Testis (tissue), 3 donors: Measurements from ENCODE around the gene TPPP2. TPM values are rescaled to one million over a fixed set of nuclear protein-coding genes. Genes with fewer than 3 reads are reported as not detected.
"Not testable (repeated sequence)": the region's sequence is repeated elsewhere in the genome, so short reads cannot be mapped to it uniquely, and the experiment has no call there.

Source experiments
- DNase-seq: peaks from one replicate; pipeline ENCODE4 v3.0.0-alpha.2; 2019
- H3K27ac ChIP-seq, 2 donors: fragments of 200-600 bp; sonication (generic); one replicate each; pipeline ENCODE4 v1.5.1; 2019
- H3K27me3 ChIP-seq: fragments of 200-600 bp; sonication (generic); one replicate; pipeline ENCODE4 v1.5.1; 2019
- H3K36me3 ChIP-seq: fragments of 200-600 bp; sonication (generic); one replicate; pipeline ENCODE4 v1.5.1; 2017; ENCODE audit warnings: low read depth; ENCODE audit errors: missing control alignments
- H3K4me1 ChIP-seq: fragments of 200-600 bp; sonication (generic); one replicate; pipeline ENCODE4 v1.5.1; 2019
- H3K4me3 ChIP-seq, 2 donors: fragments of 200-600 bp; sonication (generic); one replicate each; pipeline ENCODE4 v1.5.1; 2017 to 2019
- H3K9me3 ChIP-seq: fragments of 200-600 bp; sonication (generic); one replicate; pipeline ENCODE4 v1.5.1; 2017
- CTCF ChIP-seq, 3 experiments: fragments of 450-650 bp in 2 of 3; fragments of 200-600 bp in 1 of 3; sonication (generic) in 1 of 3; IDR thresholded peaks; one replicate each; pipeline ENCODE4 v1.5.1; 2016 to 2019; ENCODE audit warnings: antibody characterized with exemption in 3 of 3, mild to moderate bottlenecking in 2 of 3, moderate library complexity in 1 of 3
- POLR2A ChIP-seq: fragments of 450-650 bp; IDR thresholded peaks from one replicate; pipeline ENCODE4 v1.6.1; 2017; ENCODE audit warnings: antibody characterized with exemption, mild to moderate bottlenecking, moderate library complexity
- WGBS, 2 donors: methylation state at CpG; one replicate each; pipeline ENCODE4 v1.1.5; 2018; 5-methylcytosine and 5-hydroxymethylcytosine counted together
- intact Hi-C: fragments of 100-400 bp; cut with DNase I; formaldehyde crosslinking; loops from one replicate; pipeline ENCODE4 v1.15.1; 2023; ENCODE audit warnings: low total_unique reads
- polyA plus RNA-seq: library from polyadenylated mRNA; stranded (reverse); fragments of 350-450 nt; fragmentation: Illumina TruSeq; extraction: RNeasy Lipid Tissue Mini Kit (QIAGEN cat#74804); gene quantifications from one replicate; pipeline ENCODE4 v1.2.3, GENCODE V29; 2014; ENCODE audit warnings: low read depth, low replicate concordance; ENCODE audit not compliant: insufficient read depth
- total RNA-seq, 2 donors: library from RNA; depleted of rRNA; stranded (reverse); fragments of >200 nt; gene quantifications; one replicate each; pipeline ENCODE4 v1.2.3, GENCODE V29; 2016

TPPP2 gene
- total and polyA plus RNA-seq, 3 donors from 2014 or later = 94.3 to 490 (median 201) TPM

- WGBS, 2 donors = 74 to 79% methylated on average over 8 of the region's 8 CpGs
- no peaks in the 10 kb centered on the region for H3K36me3 ChIP-seq
- H3K4me1 ChIP-seq = peaks cover 15% of the 10 kb centered on the region
- DNase-seq = no peak
- intact Hi-C loops = no loop called here
- H3K4me3 ChIP-seq = no peak overlapping the region
- no peaks in the 10 kb centered on the region for H3K9me3 ChIP-seq
- H3K27me3 ChIP-seq = no peaks in the 10 kb centered on the region
- TF ChIP-seq POLR2A = no peak
- H3K27ac ChIP-seq = peak overlapping the region in 1 of 2 donors; percentile 64
These were observed 10.4 kb downstream of the TPPP2 start for GRCh38 chr14:21040370-21040925.

- DNase-seq, H3K27me3 ChIP-seq, intact Hi-C loops, H3K36me3 ChIP-seq, H3K9me3 ChIP-seq, H3K27ac ChIP-seq, H3K4me3 ChIP-seq: not testable (repeated sequence)
- peaks cover 14% of the 10 kb centered on the region for H3K4me1 ChIP-seq
- 90 to 92% methylated on average over 3 of the region's 3 CpGs for WGBS, 2 donors
These were observed 10.9 kb downstream of the TPPP2 start for GRCh38 chr14:21040941-21041340.

GRCh38 chr14:21041676-21042433 is 11.8 kb downstream of the TPPP2 start, which contains the start of gene RNASE7:
TSS of gene RNASE7 (plus strand) at chr14:21042362. CDS start at chr14:21042993, 631 bp downstream.
- Histone ChIP-seq H3K4me3 (no peak within 1 kb of the TSS), H3K9me3 (no peaks in the 10 kb centered on the region), H3K27me3 (no peaks in the 10 kb centered on the region), H3K27ac (no peak within 1 kb of the TSS), H3K36me3 (no peaks in the 10 kb centered on the region), H3K4me1 (peaks cover 14% of the 10 kb centered on the region)
- no peak for DNase-seq
- 70 to 78% methylated on average over 11 of the region's 11 CpGs for WGBS, 2 donors
- intact Hi-C loops = no loop called here
- TF ChIP-seq POLR2A (no peak), CTCF (IDR thresholded peaks at IDR 0.05) (no peak)

GRCh38 chr14:21042918-21043317 is 12.9 kb downstream of the TPPP2 start:
- no peaks in the 10 kb centered on the region for H3K27me3 ChIP-seq
- H3K9me3 ChIP-seq = no peaks in the 10 kb centered on the region
- WGBS, 2 donors = 68 to 80% methylated on average over 8 of the region's 8 CpGs
- no peaks in the 10 kb centered on the region for H3K36me3 ChIP-seq
- no peak overlapping the region for H3K4me3 ChIP-seq
- no peak for DNase-seq
- TF ChIP-seq POLR2A = no peak
- TF ChIP-seq CTCF (IDR thresholded peaks at IDR 0.05) = no peak
- no peak overlapping the region for H3K27ac ChIP-seq
- intact Hi-C loops = no loop called here
- peaks cover 12% of the 10 kb centered on the region for H3K4me1 ChIP-seq

- 51 to 63% methylated on average over 2 of the region's 2 CpGs for WGBS, 2 donors
- no peak overlapping the region for H3K4me3 ChIP-seq
- H3K4me1 ChIP-seq = peaks cover 13% of the 10 kb centered on the region
- H3K27ac ChIP-seq = no peak overlapping the region
- no peaks in the 10 kb centered on the region for H3K9me3 ChIP-seq
- intact Hi-C loops = no loop called here
- no peaks in the 10 kb centered on the region for H3K27me3 ChIP-seq
- no peak for DNase-seq
- TF ChIP-seq POLR2A (no peak), CTCF (IDR thresholded peaks at IDR 0.05) (no peak)
- no peaks in the 10 kb centered on the region for H3K36me3 ChIP-seq
These were observed 13.5 kb downstream of the TPPP2 start for GRCh38 chr14:21043387-21043973.
